Measurements from ENCODE around the gene WNT2. TPM values are rescaled to one million over a fixed set of nuclear protein-coding genes. Genes with fewer than 3 reads are reported as not detected.

The WNT2 gene
- total and polyA plus RNA-seq, 4 donors: 0.43 to 0.94 (median 0.70) TPM

DNA sequence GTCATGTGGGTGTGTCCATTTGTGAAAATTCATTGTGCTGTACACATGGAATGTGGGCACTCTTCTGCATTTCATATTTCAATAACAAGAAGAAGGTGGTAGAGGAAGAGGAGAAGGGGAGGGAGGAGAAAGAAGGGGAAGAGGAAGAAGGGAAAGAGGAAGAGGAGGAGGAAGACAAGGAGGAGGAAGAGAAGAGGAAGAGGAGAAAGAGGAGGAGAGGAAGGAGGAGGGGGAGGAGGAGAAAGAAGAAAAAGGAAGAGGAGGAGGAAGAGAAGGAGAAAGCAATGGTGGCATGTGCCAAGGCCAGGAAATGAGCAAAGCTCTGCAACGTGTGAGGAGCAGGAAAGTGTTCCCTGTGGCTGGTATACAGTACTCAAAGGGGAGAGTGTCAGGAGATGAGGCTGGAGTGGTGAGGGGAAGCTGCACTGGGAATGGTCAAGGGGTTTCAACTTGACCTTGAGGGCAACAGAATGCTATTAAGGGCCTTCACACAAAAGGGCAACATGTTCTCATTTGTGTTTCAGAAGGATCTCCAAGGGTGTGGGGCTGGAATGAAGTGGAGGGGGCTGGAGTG, 40.5 kb downstream of the WNT2 start:
- Histone ChIP-seq H3K36me3 (ENCODE audit: control insufficient read depth, insufficient read depth, low read length) (no peaks in the 10 kb centered on the region), H3K4me1 (ENCODE audit: control insufficient read depth, insufficient read depth, low read length) (no peaks in the 10 kb centered on the region), H3K4me3 (ENCODE audit: low read depth, low read length) (no peak overlapping the region), H3K27me3 (ENCODE audit: control insufficient read depth, insufficient read depth, low read length) (no peaks in the 10 kb centered on the region), H3K9me3 (ENCODE audit: control insufficient read depth, insufficient read depth, low read length) (no peaks in the 10 kb centered on the region), H3K27ac (ENCODE audit: low read depth, low read length) (no peak overlapping the region)
- no peak for DNase-seq (ENCODE audit: low read depth in 4 of 6, low spot score in 6 of 6)
- WGBS (ENCODE audit: insufficient coverage): 53% methylated on average over 1 of the region's 1 CpG

DNA sequence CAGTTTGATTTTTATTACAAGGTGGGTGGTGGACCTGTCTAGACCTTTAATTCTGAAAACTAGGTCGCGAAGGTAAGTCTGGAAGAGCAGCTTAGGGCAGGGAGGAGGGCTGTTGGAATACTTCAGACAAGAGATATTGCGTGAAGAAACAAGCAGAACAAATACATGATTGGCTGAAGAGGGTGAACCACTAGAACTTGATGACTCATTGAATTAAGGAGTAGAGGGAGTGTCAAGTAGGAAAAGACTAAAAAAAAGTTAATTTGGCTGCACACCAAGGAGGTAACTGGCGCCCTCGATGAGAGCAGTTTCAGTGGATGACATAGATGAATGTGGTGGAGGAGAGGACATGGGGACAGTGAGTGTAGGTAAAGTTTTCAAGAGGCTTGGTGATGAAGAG, 41.3 kb downstream of the WNT2 start:
- DNase-seq (ENCODE audit: low read depth in 4 of 6, low spot score in 6 of 6): no peak
- H3K9me3 ChIP-seq (ENCODE audit: control insufficient read depth, insufficient read depth, low read length): no peaks in the 10 kb centered on the region
- no peaks in the 10 kb centered on the region for H3K36me3 ChIP-seq (ENCODE audit: control insufficient read depth, insufficient read depth, low read length)
- H3K27ac ChIP-seq (ENCODE audit: low read depth, low read length): no peak overlapping the region
- no peaks in the 10 kb centered on the region for H3K27me3 ChIP-seq (ENCODE audit: control insufficient read depth, insufficient read depth, low read length)
- H3K4me3 ChIP-seq (ENCODE audit: low read depth, low read length): no peak overlapping the region
- no peaks in the 10 kb centered on the region for H3K4me1 ChIP-seq (ENCODE audit: control insufficient read depth, insufficient read depth, low read length)
- 91% methylated on average over 5 of the region's 5 CpGs for WGBS (ENCODE audit: insufficient coverage)

DNA sequence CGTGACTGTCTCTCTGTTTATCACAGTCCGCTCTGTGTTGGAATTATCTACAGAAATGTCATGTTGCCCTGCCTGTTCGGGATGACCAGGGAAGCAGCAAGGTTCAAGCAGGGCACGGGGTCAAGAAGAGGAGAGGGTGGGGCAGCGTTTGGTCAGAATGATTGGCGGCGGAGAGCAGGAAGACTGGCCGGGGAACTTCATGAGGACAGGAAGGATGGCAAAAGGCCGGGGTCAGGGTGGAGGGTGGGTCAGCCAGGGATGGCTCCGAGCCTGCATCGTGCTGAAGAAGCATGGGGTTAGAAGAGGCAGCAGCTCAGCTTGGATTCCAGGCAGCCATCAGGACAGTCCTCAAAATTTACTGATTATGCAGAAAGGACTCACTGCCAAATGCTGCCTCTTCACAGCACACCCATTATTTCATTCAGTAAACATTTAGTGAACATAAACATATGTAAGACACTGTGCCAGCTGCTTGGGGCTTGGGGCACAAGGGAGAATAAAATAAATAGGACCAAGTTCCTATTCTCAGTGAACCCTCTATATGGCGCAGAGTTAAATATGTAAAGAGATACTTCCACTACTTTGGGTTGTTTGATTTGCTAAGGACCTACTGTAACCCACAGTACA, 42.8 kb downstream of the WNT2 start:
- Histone ChIP-seq H3K4me3 (ENCODE audit: low read depth, low read length) (no peak overlapping the region), H3K27ac (ENCODE audit: low read depth, low read length) (no peak overlapping the region), H3K9me3 (ENCODE audit: control insufficient read depth, insufficient read depth, low read length) (no peaks in the 10 kb centered on the region), H3K27me3 (ENCODE audit: control insufficient read depth, insufficient read depth, low read length) (no peaks in the 10 kb centered on the region), H3K36me3 (ENCODE audit: control insufficient read depth, insufficient read depth, low read length) (no peaks in the 10 kb centered on the region), H3K4me1 (ENCODE audit: control insufficient read depth, insufficient read depth, low read length) (no peaks in the 10 kb centered on the region)
- 82% methylated on average over 11 of the region's 12 CpGs for WGBS (ENCODE audit: insufficient coverage)
- DNase-seq (ENCODE audit: low read depth in 4 of 6, low spot score in 6 of 6): peak in 1 of 6 donors; percentile 20

- Histone ChIP-seq H3K4me1 (ENCODE audit: control insufficient read depth, insufficient read depth, low read length) (no peaks in the 10 kb centered on the region), H3K9me3 (ENCODE audit: control insufficient read depth, insufficient read depth, low read length) (no peaks in the 10 kb centered on the region), H3K27me3 (ENCODE audit: control insufficient read depth, insufficient read depth, low read length) (no peaks in the 10 kb centered on the region), H3K27ac (ENCODE audit: low read depth, low read length) (no peak overlapping the region), H3K36me3 (ENCODE audit: control insufficient read depth, insufficient read depth, low read length) (no peaks in the 10 kb centered on the region), H3K4me3 (ENCODE audit: low read depth, low read length) (no peak overlapping the region)
- DNase-seq (ENCODE audit: low read depth in 4 of 6, low spot score in 6 of 6): no peak
- WGBS (ENCODE audit: insufficient coverage): 56% methylated on average over 1 of the region's 2 CpGs
Measured at GRCh38 chr7:117279203-117279602, 43.7 kb downstream of the WNT2 start.

DNA sequence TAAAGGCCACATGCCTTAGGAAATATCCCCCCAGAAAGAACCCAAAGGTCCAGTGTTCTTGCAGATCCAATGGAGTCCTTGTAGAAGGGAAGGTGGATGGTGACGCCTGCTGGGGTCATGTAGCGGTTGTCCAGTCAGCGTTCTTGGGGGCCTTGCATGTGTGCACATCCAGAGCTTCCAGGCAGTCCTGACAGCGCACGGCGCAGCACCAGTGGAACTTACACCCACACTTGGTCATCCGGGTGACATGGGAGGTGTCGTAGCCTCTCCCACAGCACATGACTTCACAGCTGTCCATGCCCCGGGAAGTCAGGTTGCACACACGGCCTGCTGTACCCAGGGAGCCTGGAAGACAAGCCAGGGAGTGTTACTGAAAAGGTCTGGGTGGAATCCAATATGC, 44.8 kb downstream of the WNT2 start:
- 94% methylated on average over 9 of the region's 10 CpGs for WGBS (ENCODE audit: insufficient coverage)
- DNase-seq (ENCODE audit: low read depth in 4 of 6, low spot score in 6 of 6): no peak
- no peak overlapping the region for H3K4me3 ChIP-seq (ENCODE audit: low read depth, low read length)

DNA sequence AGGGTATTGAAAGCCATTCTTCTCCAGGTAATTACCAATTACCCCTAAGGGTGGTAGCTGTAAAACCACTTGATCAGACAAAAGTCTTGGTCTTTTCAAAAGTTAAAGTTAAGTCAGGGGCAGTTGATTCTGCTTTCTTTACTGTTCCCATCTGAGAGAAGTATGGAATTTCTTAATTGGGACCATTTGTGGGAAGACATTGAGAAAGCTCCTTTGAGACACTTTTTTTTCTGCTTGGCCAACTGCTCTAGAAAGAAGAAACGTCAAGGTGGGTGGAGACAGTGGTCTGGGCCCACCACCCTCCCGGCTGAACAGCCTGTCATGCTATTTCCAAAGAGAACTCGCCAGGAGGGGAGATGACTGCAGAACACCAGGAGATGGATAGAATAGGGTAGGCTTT, 45.3 kb downstream of the WNT2 start:
- Histone ChIP-seq H3K27ac (ENCODE audit: low read depth, low read length) (no peak overlapping the region), H3K4me3 (ENCODE audit: low read depth, low read length) (no peak overlapping the region), H3K27me3 (ENCODE audit: control insufficient read depth, insufficient read depth, low read length) (no peaks in the 10 kb centered on the region), H3K36me3 (ENCODE audit: control insufficient read depth, insufficient read depth, low read length) (no peaks in the 10 kb centered on the region), H3K4me1 (ENCODE audit: control insufficient read depth, insufficient read depth, low read length) (no peaks in the 10 kb centered on the region), H3K9me3 (ENCODE audit: control insufficient read depth, insufficient read depth, low read length) (no peaks in the 10 kb centered on the region)
- DNase-seq (ENCODE audit: low read depth in 4 of 6, low spot score in 6 of 6): no peak
- 66% methylated on average over 3 of the region's 3 CpGs for WGBS (ENCODE audit: insufficient coverage)

More for the DNA sequence above, 44.8 kb downstream of the WNT2 start:
- H3K36me3 ChIP-seq (ENCODE audit: control insufficient read depth, insufficient read depth, low read length): no peaks in the 10 kb centered on the region
- no peaks in the 10 kb centered on the region for H3K9me3 ChIP-seq (ENCODE audit: control insufficient read depth, insufficient read depth, low read length)
- H3K27ac ChIP-seq (ENCODE audit: low read depth, low read length): no peak overlapping the region
- H3K27me3 ChIP-seq (ENCODE audit: control insufficient read depth, insufficient read depth, low read length): no peaks in the 10 kb centered on the region
- no peaks in the 10 kb centered on the region for H3K4me1 ChIP-seq (ENCODE audit: control insufficient read depth, insufficient read depth, low read length)

GRCh38 chr7:117274951-117275350, 47.9 kb downstream of the WNT2 start:
- Histone ChIP-seq H3K36me3 (ENCODE audit: control insufficient read depth, insufficient read depth, low read length) (no peaks in the 10 kb centered on the region), H3K4me3 (ENCODE audit: low read depth, low read length) (no peak overlapping the region), H3K9me3 (ENCODE audit: control insufficient read depth, insufficient read depth, low read length) (no peaks in the 10 kb centered on the region), H3K27ac (ENCODE audit: low read depth, low read length) (no peak overlapping the region), H3K4me1 (ENCODE audit: control insufficient read depth, insufficient read depth, low read length) (no peaks in the 10 kb centered on the region), H3K27me3 (ENCODE audit: control insufficient read depth, insufficient read depth, low read length) (no peaks in the 10 kb centered on the region)
- WGBS (ENCODE audit: insufficient coverage): 70% methylated on average over 2 of the region's 4 CpGs
- no peak for DNase-seq (ENCODE audit: low read depth in 4 of 6, low spot score in 6 of 6)

GRCh38 chr7:117273814-117274225, 49.0 kb downstream of the WNT2 start:
- Histone ChIP-seq H3K4me3 (ENCODE audit: low read depth, low read length) (no peak overlapping the region), H3K27ac (ENCODE audit: low read depth, low read length) (no peak overlapping the region), H3K9me3 (ENCODE audit: control insufficient read depth, insufficient read depth, low read length) (no peaks in the 10 kb centered on the region), H3K27me3 (ENCODE audit: control insufficient read depth, insufficient read depth, low read length) (no peaks in the 10 kb centered on the region), H3K4me1 (ENCODE audit: control insufficient read depth, insufficient read depth, low read length) (no peaks in the 10 kb centered on the region), H3K36me3 (ENCODE audit: control insufficient read depth, insufficient read depth, low read length) (no peaks in the 10 kb centered on the region)
- WGBS (ENCODE audit: insufficient coverage): 50% methylated on average over 7 of the region's 11 CpGs
- peak in 1 of 6 donors; percentile 45 for DNase-seq (ENCODE audit: low read depth in 4 of 6, low spot score in 6 of 6)

DNA sequence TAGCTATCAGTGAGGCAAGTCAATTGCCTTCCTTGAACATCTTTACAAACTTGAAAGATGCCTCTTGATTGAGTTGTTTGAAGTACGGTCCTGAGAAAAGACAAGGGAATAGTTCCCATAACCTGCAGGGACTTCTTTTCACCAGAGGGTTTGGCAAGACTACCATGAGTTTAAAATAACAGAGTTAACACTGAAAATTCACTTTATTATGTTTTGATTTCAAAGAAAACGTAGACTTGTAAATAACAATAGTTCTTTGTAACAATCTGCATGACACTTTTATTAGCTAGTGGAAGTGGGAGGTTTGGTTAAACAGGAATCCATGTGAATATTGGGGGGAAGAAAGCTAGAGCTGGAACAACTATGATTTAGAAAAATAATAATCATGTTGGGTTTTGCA, 49.5 kb downstream of the WNT2 start:
- DNase-seq (ENCODE audit: low read depth in 4 of 6, low spot score in 6 of 6): no peak
- Histone ChIP-seq H3K27me3 (ENCODE audit: control insufficient read depth, insufficient read depth, low read length) (no peaks in the 10 kb centered on the region), H3K27ac (ENCODE audit: low read depth, low read length) (no peak overlapping the region), H3K36me3 (ENCODE audit: control insufficient read depth, insufficient read depth, low read length) (no peaks in the 10 kb centered on the region), H3K4me1 (ENCODE audit: control insufficient read depth, insufficient read depth, low read length) (no peaks in the 10 kb centered on the region), H3K4me3 (ENCODE audit: low read depth, low read length) (no peak overlapping the region), H3K9me3 (ENCODE audit: control insufficient read depth, insufficient read depth, low read length) (no peaks in the 10 kb centered on the region)
- WGBS (ENCODE audit: insufficient coverage): no CpG with 5 or more reads among the region's 2 CpGs

DNA sequence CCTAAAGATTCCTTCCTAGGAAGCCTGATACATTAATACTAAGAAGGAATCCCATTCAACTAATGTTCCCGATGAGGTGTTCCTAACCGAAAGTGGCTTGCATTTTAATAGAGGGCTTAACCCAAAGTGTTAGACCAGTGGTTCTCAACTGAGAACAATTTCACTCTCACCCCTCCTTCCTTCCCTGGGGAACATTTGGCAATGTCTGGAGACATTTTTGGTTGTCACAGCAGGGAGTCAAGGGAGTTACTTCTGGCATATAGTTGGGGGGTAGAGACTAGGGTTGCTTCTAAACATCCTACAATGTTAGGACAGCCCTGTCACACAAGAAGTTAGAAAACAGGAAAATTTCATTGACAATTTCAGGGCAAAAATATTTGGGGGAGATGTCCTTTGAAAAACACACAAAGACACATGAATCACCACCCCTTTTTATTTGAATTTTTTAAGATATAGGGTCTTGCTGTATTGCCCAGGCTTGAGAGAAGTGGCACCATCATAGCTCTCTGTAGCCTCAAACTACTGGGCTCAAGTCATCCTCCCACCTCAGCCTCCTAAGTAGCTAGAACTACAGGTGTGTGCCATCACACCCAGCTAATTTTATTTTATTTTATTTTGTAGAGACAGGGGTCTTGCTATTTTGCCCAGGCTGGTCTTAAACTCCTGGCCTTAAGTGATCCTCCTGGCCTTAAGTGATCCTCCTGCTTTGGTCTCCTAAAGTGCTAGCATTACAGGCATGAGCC, 50.7 kb downstream of the WNT2 start:
- no peak overlapping the region for H3K4me3 ChIP-seq (ENCODE audit: low read depth, low read length)
- H3K4me1 ChIP-seq (ENCODE audit: control insufficient read depth, insufficient read depth, low read length): no peaks in the 10 kb centered on the region
- no peaks in the 10 kb centered on the region for H3K36me3 ChIP-seq (ENCODE audit: control insufficient read depth, insufficient read depth, low read length)
- H3K27me3 ChIP-seq (ENCODE audit: control insufficient read depth, insufficient read depth, low read length): no peaks in the 10 kb centered on the region
- no peak overlapping the region for H3K27ac ChIP-seq (ENCODE audit: low read depth, low read length)
- H3K9me3 ChIP-seq (ENCODE audit: control insufficient read depth, insufficient read depth, low read length): no peaks in the 10 kb centered on the region
- no peak for DNase-seq (ENCODE audit: low read depth in 4 of 6, low spot score in 6 of 6)
- 100% methylated on average over 2 of the region's 2 CpGs for WGBS (ENCODE audit: insufficient coverage)
